Hematopoietic multipotent progenitor cell treated with erythropoietin and hydrocortisone succinate and interleukin-3 and kit ligand, for 15 days (in vitro differentiated cells): ENCODE measurements around the gene MATN1.

Source experiments
- DNase-seq: peaks from one replicate; pipeline ENCODE4 v3.0.0-alpha.2; 2015; ENCODE audit warnings: low spot score

MATN1 gene

DNA sequence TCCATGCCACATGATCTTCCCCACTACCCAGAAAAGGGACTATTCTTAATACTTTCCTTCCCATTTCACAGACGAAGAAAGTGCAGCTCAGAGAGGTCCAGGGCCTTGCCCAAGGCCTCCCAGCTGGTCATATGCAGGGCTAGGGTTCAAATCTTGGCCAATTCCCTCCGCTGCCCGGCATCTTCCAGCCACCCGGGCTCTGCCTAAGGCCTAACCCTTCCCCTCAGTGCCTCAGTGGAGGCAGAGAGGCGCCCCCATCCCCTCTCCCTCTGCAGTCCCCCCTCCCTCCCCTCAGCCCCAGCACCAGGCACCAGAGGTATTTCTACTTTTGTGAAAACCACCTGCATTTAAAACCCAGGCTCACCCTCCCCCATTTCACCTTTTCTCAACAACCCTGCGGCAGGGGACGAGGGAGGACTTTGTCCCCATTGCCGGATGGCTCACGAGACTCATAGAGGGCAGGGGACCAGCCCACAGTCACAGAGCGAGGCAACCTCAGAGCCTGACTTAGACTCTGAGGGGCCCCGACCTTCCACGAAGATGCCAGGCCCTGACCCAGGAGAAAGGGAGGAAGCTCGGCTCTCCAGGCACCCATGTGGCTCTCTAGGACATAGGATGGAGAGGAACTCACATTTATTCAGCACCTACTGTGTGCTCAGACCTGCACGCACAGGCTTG is 21.9 kb upstream of the MATN1 start:
- no peak for DNase-seq

DNA sequence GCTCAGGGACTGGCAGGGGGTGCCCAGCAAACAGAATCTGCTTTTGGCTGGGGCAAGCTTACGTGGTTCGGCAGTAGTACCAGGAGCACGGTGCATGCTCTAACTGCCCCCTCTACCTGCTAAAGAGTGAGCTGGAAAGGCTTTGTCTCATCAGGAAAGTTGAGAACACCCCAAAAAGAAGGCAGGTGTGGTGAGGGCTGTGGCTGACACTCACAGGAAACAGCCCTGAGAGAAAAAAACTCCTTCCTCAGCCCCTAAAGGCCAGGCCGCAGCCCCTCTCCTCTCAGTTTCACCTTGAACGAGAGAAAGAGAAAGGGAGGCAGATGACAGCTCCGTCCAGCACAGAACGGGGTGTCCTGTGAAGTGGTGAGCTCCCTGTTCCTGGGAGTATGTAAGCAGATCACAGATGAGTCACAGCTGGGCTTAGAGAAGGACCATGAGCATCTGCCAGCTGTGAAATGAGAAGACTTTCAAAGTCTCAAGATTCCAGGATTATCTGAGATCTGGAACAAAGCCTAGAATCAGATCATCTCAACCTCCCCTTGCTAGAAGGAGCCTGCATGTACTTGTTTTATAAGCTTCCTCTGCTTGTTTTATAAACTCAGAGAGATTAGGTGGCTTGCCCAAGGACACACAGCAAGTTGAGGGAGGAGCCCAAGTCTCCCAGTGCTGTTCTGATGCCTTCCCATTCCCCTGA is 20.8 kb upstream of the MATN1 start:
- DNase-seq, result no peak

DNA sequence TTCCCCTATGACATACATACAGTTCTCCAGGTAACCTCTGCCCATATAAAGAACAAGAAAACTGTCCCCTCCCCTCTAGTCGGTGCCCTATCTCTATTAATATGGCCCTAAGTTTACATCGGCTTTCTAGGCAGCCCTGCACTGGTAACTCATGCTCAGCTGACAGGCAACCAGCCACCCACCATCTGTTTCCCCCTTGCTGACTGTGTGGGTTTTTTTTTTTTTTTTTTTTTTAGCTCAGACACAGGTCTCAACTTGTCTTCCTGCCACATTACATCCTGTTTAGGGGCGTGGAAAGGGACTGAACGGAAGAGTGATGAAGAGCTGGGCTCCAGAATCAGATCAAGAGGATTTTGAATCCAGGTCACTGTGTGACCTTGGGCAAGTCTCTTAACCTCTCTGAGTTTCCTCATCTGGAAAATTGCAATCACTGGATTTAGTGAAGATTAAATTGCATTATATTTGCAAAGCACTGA is 20.2 kb upstream of the MATN1 start:
- no peak for DNase-seq

DNA sequence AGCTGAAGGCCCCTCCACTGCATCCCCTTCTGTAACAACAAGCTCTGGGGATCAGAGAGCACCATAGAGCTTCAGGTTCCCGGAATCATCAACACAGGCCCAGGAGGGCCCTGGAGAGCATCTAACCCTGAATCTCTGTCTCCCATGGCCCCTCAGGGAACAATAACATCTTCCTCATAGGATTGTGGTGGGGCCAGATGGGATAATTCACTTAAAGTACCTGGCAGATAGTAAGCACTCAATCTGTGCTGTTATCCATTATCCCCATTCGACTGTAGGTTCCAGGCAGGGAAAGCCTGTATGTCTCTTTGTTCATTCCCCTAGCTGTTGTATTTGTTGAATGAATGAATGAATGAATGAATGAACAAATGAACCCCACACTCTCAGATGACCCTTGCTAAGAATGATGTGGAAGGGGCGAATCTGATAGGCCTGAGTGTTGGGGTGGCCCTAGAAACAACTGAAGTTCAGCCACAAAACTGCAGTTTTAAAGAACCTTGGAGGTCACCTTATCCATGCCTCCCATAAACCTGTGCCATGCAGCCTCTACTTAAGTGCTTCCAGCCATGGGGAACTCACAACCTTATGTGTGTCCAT is 19.7 kb upstream of the MATN1 start:
- no peak for DNase-seq

DNA sequence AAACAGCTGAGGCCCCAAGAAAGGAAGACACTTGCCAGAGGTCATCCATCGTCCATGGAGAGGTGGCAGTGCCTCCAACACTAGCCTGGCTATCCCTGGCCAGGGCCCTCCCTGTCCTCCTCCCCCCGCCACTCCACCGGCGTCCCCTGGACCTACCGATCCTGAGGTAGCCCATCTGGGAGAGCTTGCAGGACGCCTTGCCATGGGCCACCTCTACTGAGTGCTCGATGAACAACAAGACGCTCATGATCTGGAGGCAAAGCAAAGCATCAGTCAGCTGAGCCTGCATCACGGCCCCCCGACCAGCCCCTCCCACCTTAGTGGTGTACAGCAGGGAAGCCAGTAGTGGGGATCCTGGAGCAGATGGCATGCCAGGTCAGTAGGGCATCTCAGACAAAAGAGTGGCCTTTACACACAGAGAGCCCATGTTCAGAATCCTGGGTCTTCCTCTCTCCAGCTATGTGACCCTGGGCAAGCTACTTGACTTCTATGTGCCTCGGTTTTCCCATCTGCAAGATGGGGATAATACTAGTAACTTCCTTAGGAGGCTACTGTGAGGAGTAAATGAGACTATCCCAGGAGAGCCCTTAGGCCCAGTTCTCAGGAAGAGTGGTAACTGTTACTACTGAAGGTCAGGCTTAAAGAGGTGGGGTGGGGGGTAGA is 19.0 kb upstream of the MATN1 start:
- no peak for DNase-seq

DNA sequence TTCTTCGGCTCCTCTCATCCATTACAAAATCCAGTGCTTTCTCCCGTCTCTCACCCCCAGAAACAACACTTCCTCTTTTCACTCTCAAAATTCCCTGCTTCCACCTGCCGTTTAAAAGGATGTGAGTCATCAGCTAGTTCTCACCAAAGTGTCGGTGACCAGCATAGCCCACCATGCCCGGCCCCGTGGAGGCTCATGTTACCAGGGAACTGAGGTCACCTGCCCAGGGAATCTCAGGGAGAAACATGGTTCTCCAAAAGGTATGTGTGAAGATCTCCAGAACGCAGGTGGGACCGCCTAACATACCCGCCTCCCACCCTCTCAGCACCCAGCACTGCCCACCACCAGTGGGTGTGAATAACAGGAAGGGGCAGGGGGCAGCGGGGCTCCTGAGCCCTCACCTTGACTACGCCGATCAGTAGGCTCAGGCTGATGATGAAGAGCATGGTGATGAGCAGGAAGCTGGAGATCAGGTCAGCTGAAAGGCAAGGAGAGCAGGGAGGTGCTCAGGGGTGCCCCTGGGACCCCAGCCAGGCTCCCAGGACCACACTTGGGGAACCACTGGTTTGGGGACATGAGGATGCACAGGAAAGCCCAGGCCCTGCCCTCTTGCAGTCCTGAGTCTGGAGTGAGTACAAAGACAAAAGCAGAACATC is 18.0 kb upstream of the MATN1 start:
- no peak for DNase-seq

DNA sequence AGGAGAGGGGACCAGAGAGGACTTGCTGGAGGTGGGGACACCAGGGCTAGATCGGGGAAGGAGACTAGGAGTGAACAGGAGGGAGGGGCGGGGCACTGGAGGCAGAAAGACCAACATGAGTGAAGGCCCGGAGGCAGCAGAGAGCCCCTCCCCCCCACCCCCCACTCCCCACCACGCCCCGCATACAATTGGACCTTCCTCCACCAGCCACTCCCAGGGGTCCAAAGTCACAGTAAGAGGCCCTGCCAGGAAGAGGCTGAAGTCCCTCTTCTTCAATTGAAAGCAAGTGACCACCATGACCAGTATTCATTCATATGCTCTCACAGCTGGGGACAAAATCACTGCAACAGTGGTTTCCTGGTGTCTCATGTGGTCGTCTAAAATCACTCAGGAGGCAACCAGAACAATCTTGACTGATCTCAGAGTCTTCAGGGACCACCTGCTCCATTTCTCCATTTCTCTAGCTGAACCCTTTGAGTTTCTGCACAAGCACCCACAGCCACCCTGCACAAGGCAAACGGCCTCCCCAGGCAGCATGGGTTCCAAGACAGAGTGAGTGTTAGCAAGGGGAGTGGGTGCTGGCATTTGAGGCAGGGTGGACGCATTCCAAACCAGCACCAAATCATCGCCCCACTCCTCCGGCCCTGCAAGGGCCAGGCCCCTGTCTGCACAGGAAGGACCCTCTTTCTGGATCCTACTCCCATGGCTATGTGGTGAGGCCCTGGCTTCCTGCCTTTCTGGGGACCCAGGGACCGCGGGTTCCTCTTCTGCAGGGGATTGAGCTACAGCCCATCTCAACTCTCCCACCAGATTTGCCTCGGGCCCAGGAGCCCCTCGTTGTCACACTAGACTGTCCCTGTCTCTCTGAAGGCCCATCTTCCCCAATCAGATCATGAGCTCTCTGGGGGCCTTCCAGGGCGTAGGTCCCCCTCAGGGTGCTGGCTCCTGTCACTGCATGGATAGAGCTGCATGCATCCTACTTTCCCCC is 17.2 kb upstream of the MATN1 start:
- no peak for DNase-seq

DNA sequence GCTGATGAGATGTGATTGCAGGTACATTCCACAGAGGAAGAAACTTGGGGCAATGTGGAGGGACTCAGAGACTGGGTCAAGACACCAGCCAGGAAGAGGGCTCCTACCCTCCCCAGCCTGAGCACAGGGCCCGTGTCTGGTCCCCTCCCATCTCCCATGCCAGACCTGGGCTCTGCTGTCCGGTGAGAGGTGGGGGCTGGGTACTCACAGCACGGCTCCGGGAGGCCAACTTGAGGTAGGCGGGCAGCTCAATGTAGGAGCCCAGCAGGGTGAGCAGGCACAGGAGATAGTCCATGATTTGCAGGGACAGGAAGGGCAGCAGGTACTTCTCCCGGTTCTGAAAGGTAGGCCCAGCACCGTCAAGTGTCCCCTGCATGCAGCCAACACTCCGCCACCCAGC is 16.2 kb upstream of the MATN1 start:
- no peak for DNase-seq

DNA sequence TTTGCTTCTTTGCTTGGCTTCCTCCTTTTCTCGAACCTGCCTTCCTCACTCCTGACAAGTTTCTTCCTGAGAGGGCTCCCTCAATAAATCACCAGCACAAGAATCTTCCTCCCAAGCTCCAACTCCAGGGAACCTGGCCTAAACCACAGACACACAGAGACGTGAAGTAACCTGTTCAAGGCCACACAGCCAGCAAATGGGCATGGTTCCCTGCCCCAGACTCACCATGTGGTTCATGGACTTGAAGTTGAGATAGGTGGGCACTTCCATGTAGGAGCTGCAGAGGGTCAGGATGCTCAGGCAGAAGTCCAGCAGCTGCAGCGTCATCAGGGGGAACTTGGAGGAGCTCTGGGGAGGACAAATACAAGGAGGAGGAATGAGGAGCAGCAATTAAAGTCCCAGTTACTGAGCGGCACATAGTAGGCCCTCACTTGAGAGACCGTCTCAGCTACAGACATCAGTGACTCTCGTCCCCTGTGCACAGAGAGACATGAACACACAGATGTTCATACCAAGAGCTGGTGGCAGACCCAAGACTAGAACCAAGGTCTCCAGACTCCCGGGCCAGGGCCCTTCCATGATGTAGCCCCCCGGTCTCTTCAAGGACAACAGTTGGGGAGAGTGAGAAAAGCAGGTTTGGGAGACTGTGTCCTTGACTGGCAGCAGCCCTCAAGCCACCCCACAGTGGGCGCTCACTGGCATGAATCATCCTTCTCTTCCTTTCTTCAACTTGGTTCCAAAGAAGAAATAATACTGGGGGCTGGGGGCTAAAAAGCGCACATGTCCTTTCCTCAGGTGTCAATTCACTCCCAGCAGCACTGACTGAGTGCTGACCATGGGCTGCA is 15.6 kb upstream of the MATN1 start:
- no peak for DNase-seq

DNA sequence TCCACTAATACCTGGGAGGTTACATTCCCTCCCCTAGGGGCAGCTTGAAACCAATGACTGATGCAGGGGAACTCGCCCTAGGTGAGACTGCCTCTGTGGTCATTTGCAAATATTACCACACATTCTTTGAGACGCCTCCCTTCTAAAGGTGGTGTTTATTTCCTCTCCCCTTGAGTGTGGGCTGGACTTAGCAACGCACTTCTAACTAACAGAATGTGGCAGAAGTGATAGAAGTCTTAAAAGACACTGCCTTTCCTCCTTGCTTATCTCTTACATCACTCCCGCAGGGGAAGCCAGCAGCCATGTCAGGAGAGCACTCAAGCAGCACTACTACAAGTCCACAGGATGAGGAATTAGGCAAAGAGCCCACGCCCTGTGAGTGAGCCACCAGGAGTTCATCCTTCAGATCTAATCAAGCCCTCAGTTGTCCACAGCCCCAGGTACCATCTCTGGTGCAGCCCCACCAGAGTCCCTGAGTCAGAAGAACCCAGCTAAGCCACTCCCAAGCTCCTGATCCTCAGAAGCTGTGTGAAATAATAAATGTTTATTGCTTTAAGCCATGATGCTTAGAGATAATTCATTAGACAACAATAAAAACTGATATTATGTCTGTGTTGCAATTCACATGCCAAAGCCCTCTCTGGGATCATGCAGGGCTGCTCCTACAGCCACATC is 14.8 kb upstream of the MATN1 start:
- no peak for DNase-seq

DNA sequence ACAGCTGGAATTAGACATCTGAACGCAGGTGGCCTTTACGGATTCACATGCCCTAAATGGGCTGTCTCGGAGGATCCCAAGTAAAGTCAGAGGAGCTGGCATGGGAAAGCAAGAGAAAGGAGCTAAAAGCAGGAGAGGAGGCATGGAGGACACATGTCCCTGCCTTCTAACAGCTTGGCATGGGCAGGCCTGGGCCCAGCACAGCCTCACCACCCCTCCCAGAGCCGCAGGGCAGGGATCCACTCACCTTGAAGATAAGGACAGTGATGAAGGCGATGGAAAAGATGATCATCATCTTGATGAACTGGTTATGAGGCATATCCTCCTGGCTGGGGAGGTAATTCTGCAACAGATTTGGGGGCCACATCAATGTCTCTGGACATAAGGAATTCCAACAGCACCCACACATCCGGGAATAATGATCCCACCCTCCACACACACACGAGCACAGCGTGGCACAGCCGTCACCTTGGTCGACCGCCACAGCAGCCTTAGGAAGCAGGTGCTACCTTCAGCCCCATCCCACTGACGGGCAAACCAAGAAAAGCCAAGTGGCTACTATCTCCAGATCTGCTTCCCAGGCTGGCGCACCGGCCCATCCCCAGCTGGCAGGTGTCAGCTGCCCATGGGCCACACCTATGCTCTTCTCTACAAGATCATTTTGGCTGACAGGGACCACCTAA is 14.1 kb upstream of the MATN1 start:
- no peak for DNase-seq

DNA sequence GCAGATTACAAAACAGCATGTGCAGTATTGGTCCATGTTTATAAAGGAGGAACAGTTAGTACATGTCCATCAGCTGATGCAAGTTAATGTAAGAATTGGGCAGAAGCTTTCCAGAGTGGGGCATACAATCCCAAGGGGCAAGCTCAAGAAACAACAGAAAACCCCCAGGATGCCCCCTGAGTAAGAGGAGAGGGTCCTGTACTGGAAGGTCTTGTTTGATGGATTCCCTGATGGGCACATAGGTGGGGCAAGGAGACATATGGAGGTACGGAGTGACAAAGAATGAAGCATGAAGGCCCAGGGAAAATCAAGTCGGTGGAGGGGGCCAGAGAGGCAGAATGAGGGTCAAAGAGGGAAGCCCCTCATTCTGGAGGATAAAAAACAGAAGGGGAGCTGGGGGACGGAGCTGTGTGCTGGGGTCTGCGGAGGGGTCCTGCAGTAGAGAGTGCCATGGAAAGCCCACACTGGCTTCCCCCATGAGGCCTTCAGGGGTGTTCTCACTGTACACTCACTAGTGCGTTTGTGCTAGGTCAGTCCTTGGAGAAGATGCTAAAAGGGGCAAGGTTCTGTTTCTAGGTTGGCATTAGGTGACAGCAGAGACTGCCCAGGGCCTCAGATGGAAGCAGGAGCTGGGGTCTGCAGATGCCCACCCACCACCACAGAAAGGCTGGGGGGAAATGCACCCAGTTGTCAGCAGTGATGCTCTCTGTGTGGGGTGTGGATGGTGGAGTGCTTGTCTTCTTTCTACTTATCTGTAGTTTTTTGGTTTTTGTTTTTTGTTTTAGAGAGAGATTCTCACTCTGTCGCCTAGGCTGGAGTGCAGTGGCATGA is 12.5 kb upstream of the MATN1 start:
- no peak for DNase-seq

DNA sequence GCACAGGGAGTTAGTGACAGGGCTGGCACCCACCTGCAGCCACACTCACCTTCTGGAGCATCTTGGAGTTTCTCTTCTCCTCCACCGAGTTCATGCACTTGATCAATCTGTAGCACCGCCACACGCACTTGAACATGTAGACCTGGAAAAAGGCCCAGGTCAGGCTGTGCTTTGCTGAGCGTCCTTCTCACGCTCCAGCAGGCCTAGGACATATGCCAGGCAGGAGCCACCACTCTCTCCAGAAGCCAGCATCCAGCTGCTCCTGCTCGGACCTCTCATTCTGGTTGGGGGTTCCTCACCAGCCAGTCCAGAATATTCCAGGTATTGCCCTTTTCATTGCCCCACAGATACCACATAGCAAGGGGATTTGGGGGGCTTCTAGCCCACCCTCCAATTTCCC is 11.7 kb upstream of the MATN1 start:
- no peak for DNase-seq

DNA sequence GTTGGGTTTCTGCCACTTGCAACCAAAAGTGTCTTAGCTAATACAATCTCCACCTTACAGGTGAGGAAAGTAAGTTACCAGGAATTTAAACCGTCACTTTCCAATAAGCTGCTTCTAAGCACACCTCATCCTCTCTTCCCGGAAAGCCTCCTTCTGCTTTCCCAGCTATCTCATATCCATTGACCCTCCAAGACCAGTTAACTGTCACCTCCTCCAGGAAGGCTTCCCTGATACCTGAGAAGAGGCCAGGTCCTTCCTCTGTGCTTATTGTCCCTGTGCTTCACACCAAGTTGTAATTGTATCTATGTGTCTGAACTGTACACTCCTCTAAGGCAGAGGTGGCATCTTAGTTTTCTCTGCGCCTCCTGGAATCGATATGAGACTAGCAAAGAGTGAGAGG is 11.2 kb upstream of the MATN1 start:
- no peak for DNase-seq

DNA sequence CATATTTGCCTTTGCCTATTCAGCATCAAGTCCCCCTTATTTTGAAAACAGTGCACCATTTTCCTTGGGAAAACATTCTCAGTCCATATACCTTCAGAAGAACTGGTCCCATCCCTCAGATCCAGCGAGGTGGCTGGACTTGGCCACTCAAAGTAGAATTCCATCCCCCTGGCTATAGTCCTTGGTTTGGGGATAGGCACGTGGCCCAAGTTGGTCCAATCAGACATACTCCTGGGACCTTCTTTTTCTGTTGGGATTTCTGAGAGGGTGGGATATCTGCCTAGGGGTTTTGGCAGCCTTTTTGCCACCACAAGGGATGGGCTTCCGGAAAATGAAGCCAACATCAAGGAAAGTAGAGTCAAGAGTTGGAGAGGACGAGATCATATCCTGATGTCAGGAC is 10.7 kb upstream of the MATN1 start:
- no peak for DNase-seq

DNA sequence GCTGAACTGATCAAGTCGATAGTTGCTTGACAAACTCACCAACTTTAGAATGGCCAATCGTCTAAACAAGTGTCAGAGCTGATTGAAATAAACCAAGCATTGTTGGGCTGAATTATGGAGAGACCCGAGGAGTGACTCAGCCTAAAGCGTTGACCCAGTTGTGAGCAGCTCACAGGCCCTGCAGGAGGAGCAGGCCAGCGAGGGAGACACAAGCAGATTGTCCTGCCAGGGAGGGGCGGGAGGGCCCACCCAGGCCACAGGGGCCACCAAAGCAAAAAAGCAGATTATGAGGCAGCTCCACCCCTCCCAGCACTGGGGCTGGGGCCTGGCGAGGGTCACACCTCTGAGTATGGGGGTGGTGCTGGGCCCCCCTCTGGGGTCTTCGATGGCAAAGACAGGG is 10.1 kb upstream of the MATN1 start:
- no peak for DNase-seq

DNA sequence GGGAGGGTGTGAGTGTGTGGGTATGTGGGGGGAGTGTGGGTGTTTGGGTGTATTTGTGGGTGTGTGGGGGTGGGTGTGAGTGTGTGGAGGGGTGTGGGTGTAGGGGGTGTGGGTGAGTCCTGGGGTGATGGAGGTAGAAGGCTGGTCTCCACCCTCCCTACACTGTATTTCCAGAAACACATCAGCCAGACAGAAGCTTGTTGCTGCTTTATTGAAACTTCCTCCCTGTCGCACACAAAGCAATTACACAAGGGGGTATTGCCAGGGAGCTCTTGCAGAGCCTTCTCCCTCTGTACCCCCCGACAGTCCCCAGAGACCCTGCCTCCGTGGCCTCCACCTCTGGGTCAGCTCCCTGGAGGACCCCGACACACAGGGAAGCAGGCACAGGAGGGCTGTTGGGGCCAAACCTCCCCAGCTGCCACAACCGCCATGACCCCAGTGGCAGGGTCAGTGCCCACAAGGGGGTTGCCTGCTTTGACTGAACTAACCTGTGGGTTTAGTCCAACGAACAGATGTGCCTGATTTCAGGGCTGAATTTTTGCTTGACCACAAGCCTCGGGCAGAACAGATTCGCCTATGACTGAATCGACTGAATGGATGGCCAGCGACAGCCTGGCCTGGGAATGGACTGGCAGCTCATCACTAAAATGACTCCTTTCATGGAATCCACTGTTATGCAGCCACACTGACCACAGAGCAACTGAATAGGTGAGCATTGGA is 9.1 kb upstream of the MATN1 start:
- no peak for DNase-seq
